Stimulated activated CD8-positive, alpha-beta memory T cell treated with anti-CD3 and anti-CD28 coated beads, Interleukin-4, amount 100 ng/mL, for 48 hours (primary cell): ENCODE results near the gene SH3BGR.

Experiments
- DNase-seq: peaks from one replicate; pipeline ENCODE4 v3.0.0-alpha.2; 2020

SH3BGR gene

GRCh38 chr21:39555911-39556590, 104.3 kb downstream of the SH3BGR start:
- DNase-seq, result no peak

- no peak for DNase-seq
These were observed 107.7 kb downstream of the SH3BGR start for GRCh38 chr21:39559511-39559910.

GRCh38 chr21:39561140-39561539, 109.4 kb downstream of the SH3BGR start:
- no peak for DNase-seq

GRCh38 chr21:39562791-39563770, 111.3 kb downstream of the SH3BGR start:
- no peak for DNase-seq

- DNase-seq, result no peak
These were observed 112.4 kb downstream of the SH3BGR start for GRCh38 chr21:39564200-39564599.
